ENCODE data around the gene CFAP221. TPM values are rescaled to one million over a fixed set of nuclear protein-coding genes. Genes with fewer than 3 reads are reported as not detected.

CFAP221 gene
- total RNA-seq, 2 experiments from 2014 or later, result not detected

DNA sequence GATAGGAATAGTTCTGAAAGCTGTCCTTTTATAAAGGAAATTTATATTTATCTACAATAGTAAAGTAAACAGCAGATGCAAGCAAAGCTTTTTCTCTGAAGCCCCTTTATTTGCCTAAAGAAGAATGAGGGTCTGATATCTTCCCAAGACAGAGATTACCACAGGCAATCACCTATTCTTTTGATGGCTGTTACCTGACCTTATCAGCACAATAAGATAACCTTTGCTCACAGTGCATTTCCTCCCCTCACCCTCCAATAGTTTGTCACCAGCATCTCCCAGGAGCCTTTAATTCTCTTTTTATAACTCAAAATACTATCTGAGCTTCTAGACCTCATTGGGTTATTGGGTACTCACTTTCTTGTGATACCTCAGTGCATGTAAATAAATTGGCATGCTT, 6.5 kb upstream of the CFAP221 start:
- no peaks in the 10 kb centered on the region for H3K36me3 ChIP-seq (ENCODE audit: insufficient read depth, low read length)
- no peaks in the 10 kb centered on the region for H3K79me2 ChIP-seq (ENCODE audit: insufficient read depth, low read depth, low read length)
- no peak overlapping the region for H2AFZ ChIP-seq (ENCODE audit: low read length)
- intact Hi-C loops (cut with micrococcal nuclease; ENCODE audit: unreplicated experiment), result no loop called here
- H4K20me1 ChIP-seq (ENCODE audit: insufficient read depth, low read length), result no peaks in the 10 kb centered on the region
- POLR2A ChIA-PET, result no interaction called here
- H3K4me2 ChIP-seq (ENCODE audit: low read length), result no peak overlapping the region
- peaks cover 11% of the 10 kb centered on the region; the same call in 1 of the 2 replicates for H3K9me3 ChIP-seq (ENCODE audit: low read length)
- H3K27ac ChIP-seq (ENCODE audit: low read depth, low read length, poor library complexity, severe bottlenecking), result no peak overlapping the region
- no peaks in the 10 kb centered on the region for H3K9me2 ChIP-seq (ENCODE audit: insufficient read depth, low read length)
- no peaks in the 10 kb centered on the region for H3K4me1 ChIP-seq (ENCODE audit: insufficient read depth, low read length, poor library complexity, severe bottlenecking)
- no peak overlapping the region for H3K4me3 ChIP-seq (ENCODE audit: low read depth, low read length, poor library complexity, severe bottlenecking)
- no peak for TF ChIP-seq CTCF (conservative IDR thresholded peaks at IDR 0.05; ENCODE audit: low read length)
- TF ChIP-seq EZH2phosphoT487 (IDR thresholded peaks at IDR 0.05; ENCODE audit: borderline replicate concordance, low read depth, low read length), result no peak
- no TSS peak for BruUV-seq (replicated peaks)
- no peak for DNase-seq (ENCODE audit: low spot score)
- CTCF ChIA-PET (ENCODE audit: unreplicated experiment), result no interaction called here

GRCh38 chr2:119541476-119541875, 2.8 kb upstream of the CFAP221 start:
- Histone ChIP-seq H3K4me2 (ENCODE audit: low read length) (no peak overlapping the region), H2AFZ (ENCODE audit: low read length) (no peak overlapping the region), H3K9me2 (ENCODE audit: insufficient read depth, low read length) (no peaks in the 10 kb centered on the region), H4K20me1 (ENCODE audit: insufficient read depth, low read length) (no peaks in the 10 kb centered on the region), H3K27ac (ENCODE audit: low read depth, low read length, poor library complexity, severe bottlenecking) (no peak overlapping the region), H3K9me3 (ENCODE audit: low read length) (no peaks in the 10 kb centered on the region), H3K79me2 (ENCODE audit: insufficient read depth, low read depth, low read length) (no peaks in the 10 kb centered on the region), H3K36me3 (ENCODE audit: insufficient read depth, low read length) (no peaks in the 10 kb centered on the region), H3K4me1 (ENCODE audit: insufficient read depth, low read length, poor library complexity, severe bottlenecking) (no peaks in the 10 kb centered on the region), H3K4me3 (ENCODE audit: low read depth, low read length, poor library complexity, severe bottlenecking) (no peak overlapping the region)
- TF ChIP-seq EZH2phosphoT487 (IDR thresholded peaks at IDR 0.05; ENCODE audit: borderline replicate concordance, low read depth, low read length) (no peak), CTCF (conservative IDR thresholded peaks at IDR 0.05; ENCODE audit: low read length) (no peak)
- intact Hi-C loops (cut with micrococcal nuclease; ENCODE audit: unreplicated experiment), result no loop called here
- CTCF ChIA-PET (ENCODE audit: unreplicated experiment), result no interaction called here
- POLR2A ChIA-PET, result interaction anchor here (1.1 kb wide), 1 partner anchor 135 kb away, joined by 3 read pairs; no protein-coding TSS in a partner anchor
- no TSS peak for BruUV-seq (replicated peaks)
- no peak for DNase-seq (ENCODE audit: low spot score)

- Histone ChIP-seq H3K27ac (ENCODE audit: low read depth, low read length, poor library complexity, severe bottlenecking) (no peak overlapping the region), H3K4me1 (ENCODE audit: insufficient read depth, low read length, poor library complexity, severe bottlenecking) (no peaks in the 10 kb centered on the region), H3K4me2 (ENCODE audit: low read length) (no peak overlapping the region), H3K9me3 (ENCODE audit: low read length) (no peaks in the 10 kb centered on the region), H3K4me3 (ENCODE audit: low read depth, low read length, poor library complexity, severe bottlenecking) (no peak overlapping the region), H3K9me2 (ENCODE audit: insufficient read depth, low read length) (no peaks in the 10 kb centered on the region), H4K20me1 (ENCODE audit: insufficient read depth, low read length) (no peaks in the 10 kb centered on the region), H3K36me3 (ENCODE audit: insufficient read depth, low read length) (no peaks in the 10 kb centered on the region), H2AFZ (ENCODE audit: low read length) (no peak overlapping the region), H3K79me2 (ENCODE audit: insufficient read depth, low read depth, low read length) (no peaks in the 10 kb centered on the region)
- DNase-seq (ENCODE audit: low spot score), result no peak
- no peak for TF ChIP-seq CTCF (conservative IDR thresholded peaks at IDR 0.05; ENCODE audit: low read length)
- BruUV-seq (replicated peaks), result no TSS peak
- ChIA-PET CTCF (ENCODE audit: unreplicated experiment) (no interaction called here), POLR2A (interaction anchor here (0.6 kb wide), 1 partner anchor 1227 kb away, joined by 3 read pairs; no protein-coding TSS in a partner anchor)
- intact Hi-C loops (cut with micrococcal nuclease; ENCODE audit: unreplicated experiment), result no loop called here
Observed at GRCh38 chr2:119544939-119545475, 758 bp downstream of the CFAP221 start.
